Progenitor cell of endocrine pancreas (in vitro differentiated cells): Measurements from ENCODE around the gene ZDHHC14. TPM values are rescaled to one million over a fixed set of nuclear protein-coding genes. Genes with fewer than 3 reads are reported as not detected.
"Not testable (repeated sequence)": the region's sequence is repeated elsewhere in the genome, so short reads cannot be mapped to it uniquely, and the experiment has no call there.

ENCODE experiments used
- DNase-seq: peaks from one replicate; pipeline ENCODE4 v3.0.0; 2021; ENCODE audit warnings: low spot score; ENCODE audit not compliant: unreplicated experiment
- H3K27ac Mint-ChIP-seq: 2 replicates; pipeline ENCODE4 v1.8.0; 2021; ENCODE audit warnings: mild to moderate bottlenecking, moderate library complexity, mixed read lengths
- H3K27me3 Mint-ChIP-seq: 2 replicates; pipeline ENCODE4 v1.8.0; 2021; ENCODE audit warnings: mixed read lengths
- H3K36me3 Mint-ChIP-seq: 2 replicates; pipeline ENCODE4 v1.8.0; 2022; ENCODE audit warnings: mixed read lengths; ENCODE audit not compliant: insufficient read depth
- H3K4me1 Mint-ChIP-seq: 2 replicates; pipeline ENCODE4 v1.8.0; 2021; ENCODE audit warnings: low read depth, mixed read lengths
- H3K4me3 Mint-ChIP-seq: 2 replicates; pipeline ENCODE4 v1.8.0; 2021; ENCODE audit warnings: low read depth, mild to moderate bottlenecking, moderate library complexity, mixed read lengths
- H3K9me3 Mint-ChIP-seq: 2 replicates; pipeline ENCODE4 v1.8.0; 2021; ENCODE audit warnings: low read depth, mixed read lengths
- total RNA-seq: library from RNA; stranded (reverse); gene quantifications from 2 replicates; pipeline ENCODE4 v1.2.1, GENCODE V29; 2021
- TF ChIP-seq, protein P1 (sequence below): fragments of 200-600 bp; sonication (generic); IDR thresholded peaks from one replicate; pipeline ENCODE4 v1.5.0; 2021; ENCODE audit warnings: antibody characterized with exemption, mild to moderate bottlenecking; ENCODE audit not compliant: unreplicated experiment

ZDHHC14 gene
- total RNA-seq, 1 donor from 2014 or later: 9.0 TPM

GRCh38 chr6:157715728-157716164, 334.8 kb downstream of the ZDHHC14 start:
- Mint-ChIP-seq H3K4me3 (no peak overlapping the region), H3K27me3 (peaks cover 7% of the 10 kb centered on the region), H3K27ac (no peak overlapping the region), H3K36me3 (no peaks in the 10 kb centered on the region), H3K9me3 (no peaks in the 10 kb centered on the region), H3K4me1 (peaks cover 9% of the 10 kb centered on the region)
- no peak for DNase-seq
- TF ChIP-seq, protein P1, sequence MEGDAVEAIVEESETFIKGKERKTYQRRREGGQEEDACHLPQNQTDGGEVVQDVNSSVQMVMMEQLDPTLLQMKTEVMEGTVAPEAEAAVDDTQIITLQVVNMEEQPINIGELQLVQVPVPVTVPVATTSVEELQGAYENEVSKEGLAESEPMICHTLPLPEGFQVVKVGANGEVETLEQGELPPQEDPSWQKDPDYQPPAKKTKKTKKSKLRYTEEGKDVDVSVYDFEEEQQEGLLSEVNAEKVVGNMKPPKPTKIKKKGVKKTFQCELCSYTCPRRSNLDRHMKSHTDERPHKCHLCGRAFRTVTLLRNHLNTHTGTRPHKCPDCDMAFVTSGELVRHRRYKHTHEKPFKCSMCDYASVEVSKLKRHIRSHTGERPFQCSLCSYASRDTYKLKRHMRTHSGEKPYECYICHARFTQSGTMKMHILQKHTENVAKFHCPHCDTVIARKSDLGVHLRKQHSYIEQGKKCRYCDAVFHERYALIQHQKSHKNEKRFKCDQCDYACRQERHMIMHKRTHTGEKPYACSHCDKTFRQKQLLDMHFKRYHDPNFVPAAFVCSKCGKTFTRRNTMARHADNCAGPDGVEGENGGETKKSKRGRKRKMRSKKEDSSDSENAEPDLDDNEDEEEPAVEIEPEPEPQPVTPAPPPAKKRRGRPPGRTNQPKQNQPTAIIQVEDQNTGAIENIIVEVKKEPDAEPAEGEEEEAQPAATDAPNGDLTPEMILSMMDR: no peak

GRCh38 chr6:157716251-157716995, 335.4 kb downstream of the ZDHHC14 start:
- TF ChIP-seq, protein P1: no peak
- no peaks in the 10 kb centered on the region for H3K9me3 Mint-ChIP-seq
- peaks cover 9% of the 10 kb centered on the region for H3K27me3 Mint-ChIP-seq
- H3K27ac Mint-ChIP-seq: no peak overlapping the region
- no peak for DNase-seq
- H3K36me3 Mint-ChIP-seq: no peaks in the 10 kb centered on the region
- peaks cover 9% of the 10 kb centered on the region for H3K4me1 Mint-ChIP-seq
- no peak overlapping the region for H3K4me3 Mint-ChIP-seq

DNA sequence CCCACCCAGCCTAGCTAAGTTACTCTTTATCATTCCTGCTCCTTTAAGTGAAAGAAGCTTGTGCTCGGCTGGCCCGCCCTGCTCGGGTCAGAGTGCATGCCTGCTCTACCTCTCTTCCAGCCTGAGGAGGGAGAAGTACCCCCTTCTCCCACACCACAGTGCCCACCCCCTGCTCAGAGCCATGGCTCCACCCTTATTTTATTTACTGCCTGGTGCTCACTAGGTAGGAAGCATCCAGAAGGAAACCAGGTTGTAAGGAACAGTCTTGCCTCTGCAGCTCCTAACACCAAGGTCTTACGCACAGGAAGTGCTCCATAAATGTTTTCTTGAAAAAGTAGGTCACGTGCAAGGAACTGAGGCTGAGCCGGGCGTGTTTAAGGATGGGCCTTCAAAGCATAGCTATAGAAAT, 336.4 kb downstream of the ZDHHC14 start:
- TF ChIP-seq, protein P1: no peak
- H3K4me1 Mint-ChIP-seq: peaks cover 9% of the 10 kb centered on the region
- peak overlapping the region; percentile 62 for H3K27ac Mint-ChIP-seq
- no peak for DNase-seq
- no peaks in the 10 kb centered on the region for H3K9me3 Mint-ChIP-seq
- H3K27me3 Mint-ChIP-seq: peaks cover 17% of the 10 kb centered on the region
- no peaks in the 10 kb centered on the region for H3K36me3 Mint-ChIP-seq
- H3K4me3 Mint-ChIP-seq: no peak overlapping the region

GRCh38 chr6:157718503-157719187, 337.7 kb downstream of the ZDHHC14 start:
- Mint-ChIP-seq H3K27me3 (peaks cover 20% of the 10 kb centered on the region), H3K4me3 (no peak overlapping the region), H3K36me3 (no peaks in the 10 kb centered on the region), H3K4me1 (peaks cover 9% of the 10 kb centered on the region), H3K27ac (no peak overlapping the region), H3K9me3 (no peaks in the 10 kb centered on the region)
- no peak for DNase-seq
- TF ChIP-seq, protein P1: no peak

GRCh38 chr6:157720964-157721363, 340.0 kb downstream of the ZDHHC14 start:
- not testable (repeated sequence) for H3K36me3 Mint-ChIP-seq, H3K4me3 Mint-ChIP-seq, H3K9me3 Mint-ChIP-seq, H3K4me1 Mint-ChIP-seq, H3K27ac Mint-ChIP-seq, DNase-seq
- H3K27me3 Mint-ChIP-seq: peaks cover 20% of the 10 kb centered on the region
